GM21825 (cell line): ENCODE measurements around the gene WDR46.
A peak's percentile ranks its signal among the peaks of the same experiment; 100 is the strongest.
"Not testable (repeated sequence)": the region's sequence is repeated elsewhere in the genome, so short reads cannot be mapped to it uniquely, and the experiment has no call there.

Source experiments
- ATAC-seq: cut with Tn5 transposase; IDR thresholded peaks from one replicate; pipeline ENCODE4 v1.9.1; 2021; ENCODE audit warnings: mild to moderate bottlenecking, moderate library complexity; ENCODE audit not compliant: unreplicated experiment

The WDR46 gene

GRCh38 chr6:33271117-33271467 is 17.9 kb downstream of the WDR46 start:
- no peak for ATAC-seq

GRCh38 chr6:33264015-33264414 is 25.0 kb downstream of the WDR46 start:
- no peak for ATAC-seq

- ATAC-seq = not testable (repeated sequence)
These were observed 26.5 kb downstream of the WDR46 start for GRCh38 chr6:33262490-33262889.

- ATAC-seq = no peak
These were observed 30.0 kb downstream of the WDR46 start for GRCh38 chr6:33259032-33259431.

GRCh38 chr6:33254591-33254990 is 34.4 kb downstream of the WDR46 start:
- ATAC-seq = no peak

GRCh38 chr6:33252759-33253158 is 36.3 kb downstream of the WDR46 start:
- ATAC-seq = no peak

GRCh38 chr6:33251395-33252012 is 37.5 kb downstream of the WDR46 start:
- ATAC-seq = no peak

GRCh38 chr6:33250731-33251130 is 38.3 kb downstream of the WDR46 start:
- ATAC-seq = no peak

- ATAC-seq = no peak
These were observed 39.1 kb downstream of the WDR46 start for GRCh38 chr6:33249732-33250630.

GRCh38 chr6:33248932-33249731 is 39.9 kb downstream of the WDR46 start:
- ATAC-seq = peak; percentile 85

- peak; percentile 8 for ATAC-seq
These were observed 40.5 kb downstream of the WDR46 start for GRCh38 chr6:33248643-33248931.

GRCh38 chr6:33247977-33248642 is 40.9 kb downstream of the WDR46 start:
- ATAC-seq = peak; percentile 36

GRCh38 chr6:33243476-33243875 is 45.6 kb downstream of the WDR46 start:
- no peak for ATAC-seq

GRCh38 chr6:33241968-33242367 is 47.1 kb downstream of the WDR46 start:
- ATAC-seq = no peak

GRCh38 chr6:33237741-33238140 is 51.3 kb downstream of the WDR46 start:
- no peak for ATAC-seq

GRCh38 chr6:33236852-33237251 is 52.2 kb downstream of the WDR46 start:
- ATAC-seq = no peak

GRCh38 chr6:33236328-33236727 is 52.7 kb downstream of the WDR46 start:
- ATAC-seq = no peak

GRCh38 chr6:33235221-33235634 is 53.8 kb downstream of the WDR46 start:
- ATAC-seq = no peak
